Epidermal melanocyte (primary cell): ENCODE measurements around the gene CLCNKA.

Experiments
- DNase-seq: peaks from one replicate; pipeline ENCODE4 v3.0.0; 2011; ENCODE audit warnings: low spot score; ENCODE audit not compliant: insufficient read length

The CLCNKA gene

DNA sequence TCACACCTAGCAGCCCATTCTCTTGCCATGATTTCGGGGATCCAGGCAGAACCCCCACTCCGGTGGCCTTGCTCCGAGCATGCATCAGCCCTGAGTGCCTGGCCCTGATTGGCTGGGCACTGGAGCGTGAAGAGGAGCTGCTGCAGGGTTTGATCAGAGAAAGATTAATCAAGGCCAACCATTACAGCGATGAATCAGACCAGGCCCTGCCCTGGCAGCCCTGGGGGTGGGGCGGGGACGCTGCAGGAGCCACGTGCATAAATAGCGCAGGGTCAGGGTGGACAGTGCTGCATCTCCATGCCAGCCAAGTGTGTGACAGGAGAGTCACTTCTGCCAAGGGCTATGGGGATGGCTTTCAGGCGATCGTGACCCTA is 55.0 kb downstream of the CLCNKA start:
- no peak for DNase-seq

DNA sequence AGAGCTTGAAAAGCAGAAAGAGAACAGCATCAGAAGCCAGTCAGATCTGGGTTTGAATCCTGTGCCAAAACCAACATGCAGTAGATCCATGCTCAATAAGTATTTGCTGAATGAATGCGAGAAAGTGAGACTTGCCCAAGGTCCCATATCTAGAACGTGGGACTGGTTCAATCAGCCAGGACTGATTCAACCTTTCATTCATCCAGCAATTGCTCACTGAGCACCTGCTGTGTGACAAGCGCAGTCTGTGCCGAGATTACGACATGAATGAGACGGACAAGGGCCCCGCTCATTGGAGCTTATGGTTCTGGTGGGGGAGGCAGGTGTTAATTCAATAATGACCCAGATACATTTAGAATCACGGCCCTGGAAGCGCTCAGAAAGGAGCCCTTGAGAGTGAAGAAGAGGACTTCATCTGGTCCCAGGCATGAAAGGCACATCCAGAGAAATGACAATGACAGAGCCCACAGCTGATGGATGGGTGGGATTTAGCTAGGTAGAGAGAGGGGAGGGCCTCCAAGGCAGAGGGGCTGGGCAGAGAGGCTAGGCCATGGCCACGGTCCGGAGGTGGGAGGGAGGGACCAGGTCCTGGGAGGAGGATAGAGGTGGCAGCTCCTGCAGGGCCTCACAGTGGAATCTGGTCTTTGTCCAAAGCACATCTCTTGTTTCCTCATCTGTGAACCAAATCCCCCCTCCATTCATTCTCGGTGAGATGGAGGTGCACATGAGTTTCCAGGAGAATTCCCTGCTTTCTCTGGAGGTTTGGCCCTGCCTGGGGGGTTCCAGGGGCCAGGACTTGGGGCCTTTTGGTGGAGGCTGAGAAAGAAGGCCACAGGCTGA is 55.8 kb downstream of the CLCNKA start:
- no peak for DNase-seq

DNA sequence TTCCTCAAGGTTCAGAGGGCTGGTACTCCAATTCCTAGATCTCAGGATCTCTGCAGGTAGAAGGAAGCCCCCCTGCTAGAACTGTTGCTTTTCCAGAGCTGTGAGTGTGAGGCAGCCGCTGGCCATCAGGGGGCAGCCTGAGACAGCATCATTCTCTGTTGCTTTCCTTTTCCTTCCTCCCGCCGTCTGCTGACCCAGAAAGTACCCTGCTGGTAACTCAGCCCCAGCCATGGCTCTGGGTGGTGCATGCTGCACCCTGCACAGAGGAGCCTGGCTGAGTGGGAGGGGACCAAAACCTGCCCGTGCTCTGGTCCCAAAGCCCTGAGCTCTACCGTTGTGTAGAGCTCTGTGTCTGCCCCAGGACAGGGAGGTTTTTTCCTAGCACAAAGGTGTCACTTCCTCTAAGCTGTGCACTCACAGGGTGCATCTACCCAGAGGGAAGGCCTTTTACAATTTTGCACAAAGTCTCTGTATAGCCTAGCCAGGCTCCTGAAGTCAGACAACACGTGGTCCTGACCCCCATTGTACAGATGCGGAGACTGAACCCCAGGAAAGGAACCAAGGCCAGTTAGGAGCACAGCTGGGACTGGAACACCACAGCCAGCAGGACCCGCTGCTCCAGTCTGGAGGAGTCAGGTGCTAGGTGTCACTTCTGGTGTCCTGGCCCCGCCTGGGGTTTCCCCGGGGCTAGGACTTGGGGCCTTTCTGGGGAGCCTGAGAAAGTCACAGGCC is 57.3 kb downstream of the CLCNKA start:
- DNase-seq: peak; percentile 74

DNA sequence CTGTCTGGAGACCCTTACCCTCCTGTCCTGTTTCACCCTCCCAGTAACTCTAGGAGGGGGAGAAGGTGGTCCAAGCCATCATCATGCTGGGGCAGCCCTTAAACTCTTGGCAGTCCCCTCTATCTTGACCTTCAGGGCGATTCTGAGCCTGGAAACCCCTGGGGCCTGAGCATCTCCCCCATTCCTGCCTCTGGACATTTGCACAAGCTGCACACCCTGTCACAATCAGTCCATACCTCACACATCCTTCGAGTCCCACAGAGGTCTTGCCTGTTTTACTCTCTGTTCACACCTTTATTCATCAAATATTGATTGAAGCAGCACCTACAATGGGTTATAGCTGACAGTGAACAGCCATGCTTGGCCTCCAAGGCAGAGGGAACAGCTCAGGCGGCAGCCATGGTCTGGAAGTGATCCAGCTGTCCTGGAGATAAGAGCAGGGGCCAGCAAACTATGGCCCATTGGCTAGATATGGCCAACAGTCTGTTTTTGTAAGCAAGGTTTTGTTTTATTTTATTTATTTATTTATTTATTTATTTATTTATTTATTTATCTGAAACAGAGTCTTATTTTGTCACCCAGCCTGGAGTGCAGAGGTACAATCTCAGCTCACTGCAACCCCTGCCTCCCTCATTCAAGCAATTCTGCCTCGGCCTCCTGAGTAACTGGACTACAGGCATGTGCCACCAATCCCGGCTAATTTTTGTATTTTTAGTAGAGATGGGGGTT is 58.8 kb downstream of the CLCNKA start:
- no peak for DNase-seq

DNA sequence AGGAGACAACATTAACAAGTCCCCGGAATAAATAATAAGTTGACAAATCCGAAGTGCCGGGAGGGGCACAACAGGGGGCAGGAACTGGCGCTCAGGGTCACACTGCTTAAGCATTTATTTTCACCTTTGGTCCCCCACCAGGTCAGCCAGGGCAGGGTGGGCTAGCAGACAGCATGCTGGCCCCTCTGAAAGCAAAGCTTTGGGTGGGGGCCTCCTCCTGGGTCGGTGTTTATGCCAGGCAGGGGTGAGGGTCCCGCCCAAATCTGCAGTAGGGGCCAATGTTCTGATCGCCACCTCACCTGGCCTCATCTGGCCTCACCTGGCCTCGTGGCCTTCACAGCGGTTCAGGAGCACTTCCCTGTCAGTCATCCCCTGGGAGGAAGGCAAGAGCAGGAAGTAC is 59.8 kb downstream of the CLCNKA start:
- no peak for DNase-seq

DNA sequence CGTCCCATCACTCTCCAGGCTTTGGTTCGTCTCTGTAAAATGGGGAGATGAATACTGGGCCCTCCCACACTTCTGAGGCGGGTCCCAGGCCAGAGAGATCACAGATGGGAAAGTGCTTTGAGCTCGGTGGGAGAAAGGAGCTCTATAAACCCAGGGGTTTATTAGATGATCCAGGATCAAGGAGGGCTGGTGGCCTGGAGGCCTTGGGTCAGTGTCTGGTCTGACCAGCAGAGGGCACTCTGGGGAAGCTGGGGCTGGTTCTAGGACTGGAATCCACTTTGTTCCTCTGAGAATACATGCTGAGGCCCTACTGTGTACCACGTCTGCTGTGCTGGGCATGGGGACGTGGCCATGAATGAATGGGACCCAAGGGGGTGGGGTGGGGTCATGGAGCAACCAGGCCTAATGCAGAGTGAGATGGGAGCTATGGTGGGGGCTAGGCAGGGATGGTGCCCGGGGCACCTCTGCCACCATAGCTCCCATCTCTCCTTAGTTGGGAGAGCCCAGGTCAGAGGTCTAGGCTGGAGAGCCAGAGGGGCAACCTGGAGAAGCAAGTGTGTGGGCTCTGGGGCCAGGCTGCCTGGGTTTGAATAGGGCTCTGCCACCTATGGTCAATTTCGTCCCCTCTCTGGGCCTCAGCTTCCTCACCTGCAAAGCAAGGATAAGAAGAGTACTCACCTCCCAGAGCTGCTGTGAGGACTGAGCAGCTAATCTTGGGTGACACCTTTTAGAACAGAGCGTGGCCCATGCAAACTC is 60.6 kb downstream of the CLCNKA start:
- peak; percentile 77 for DNase-seq

DNA sequence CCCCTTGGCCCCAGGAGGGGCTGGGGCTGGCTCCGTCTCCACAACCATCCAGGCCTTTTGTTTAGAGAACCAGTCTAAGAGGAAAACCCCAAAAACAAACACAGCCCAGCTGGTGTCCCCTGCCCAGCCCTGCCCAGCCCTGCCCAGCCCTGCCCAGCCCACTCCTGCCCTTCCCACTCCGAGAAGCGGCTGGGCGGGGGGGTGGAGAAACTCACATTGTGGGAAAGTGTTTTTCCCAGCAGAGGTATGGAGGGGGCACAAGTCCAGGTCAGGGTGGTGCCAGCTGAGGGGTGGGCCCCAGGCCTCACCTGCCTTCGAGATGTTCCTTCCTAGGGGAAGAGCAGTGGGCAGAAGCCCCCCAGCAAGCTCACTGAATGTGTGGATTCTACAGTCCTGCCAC is 61.6 kb downstream of the CLCNKA start:
- no peak for DNase-seq
